H1 (cell line): Measurements from ENCODE around the gene ZYX. TPM values are rescaled to one million over a fixed set of nuclear protein-coding genes. Genes with fewer than 3 reads are reported as not detected.

Source experiments
- CTCF ChIA-PET: fragments of 300-600 bp; sonication (Branson Sonifier 250); formaldehyde crosslinking; loops from one replicate; lab custom pipeline; 2021; ENCODE audit not compliant: partially characterized antibody; lab: Charles Lee
- POLR2A ChIA-PET: fragments of 300-600 bp; sonication (Branson Sonifier 250); formaldehyde crosslinking; loops from one replicate; lab custom pipeline; 2021; ENCODE audit warnings: inconsistent platforms; ENCODE audit not compliant: partially characterized antibody; lab: Charles Lee
- DNase-seq, 2 experiments: peaks; one replicate each; pipeline versions ENCODE4 v3.0.0 to v3.0.0-alpha.2; 2010 to 2022; ENCODE audit warnings: low spot score in 2 of 2, low read depth in 1 of 2, mixed read lengths in 1 of 2
- FAIRE-seq: peaks from 2 replicates; lab custom pipeline; 2011; peaks lifted over from hg19 to GRCh38; lab: Jason Lieb, UNC
- H2AFZ ChIP-seq: 2 replicates; pipeline ENCODE4 v1.8.1; 2012; ENCODE audit warnings: low read length, inconsistent platforms
- H2AK5ac ChIP-seq: 2 replicates; pipeline ENCODE4 v1.6.1; 2013; ENCODE audit warnings: low read depth, low read length
- H2BK120ac ChIP-seq: replicated peaks from 2 replicates; pipeline ENCODE3; 2013; ENCODE audit warnings: low read depth, low read length, inconsistent platforms
- H2BK12ac ChIP-seq: 2 replicates; pipeline ENCODE4 v1.6.1; 2013; ENCODE audit warnings: low read depth, low read length
- H2BK15ac ChIP-seq: 2 replicates; pipeline ENCODE4 v1.6.1; 2013; ENCODE audit warnings: low read length
- H2BK20ac ChIP-seq: 2 replicates; pipeline ENCODE4 v1.6.1; 2013; ENCODE audit warnings: low read length
- H2BK5ac ChIP-seq: 2 replicates; pipeline ENCODE4 v1.6.1; 2013; ENCODE audit warnings: low read depth, low read length
- H3K14ac ChIP-seq: 2 replicates; pipeline ENCODE4 v1.6.1; 2013; ENCODE audit warnings: inconsistent platforms; ENCODE audit not compliant: insufficient read length
- H3K18ac ChIP-seq: 2 replicates; pipeline ENCODE4 v1.6.1; 2013; ENCODE audit warnings: low read length; ENCODE audit errors: extremely low read depth
- H3K23ac ChIP-seq: 2 replicates; pipeline ENCODE4 v1.6.1; 2013; ENCODE audit warnings: inconsistent platforms; ENCODE audit not compliant: insufficient read length
- H3K23me2 ChIP-seq: 2 replicates; pipeline ENCODE4 v1.6.1; 2013; ENCODE audit warnings: low read depth, low read length
- H3K27ac ChIP-seq: 2 replicates; pipeline ENCODE4 v1.6.1; 2011; ENCODE audit warnings: low read depth, low read length, inconsistent platforms
- H3K27me3 ChIP-seq, 4 experiments: replicated peaks in 1 of 4; 1 replicate in 1 of 4; 2 replicates in 3 of 4; pipeline versions ENCODE4 v1.6.1 to v1.8.1; 2011 to 2013; ENCODE audit warnings: low read length in 3 of 4, mild to moderate bottlenecking in 3 of 4, inconsistent platforms in 2 of 4, mixed read lengths in 2 of 4, moderate library complexity in 1 of 4; ENCODE audit not compliant: control insufficient read depth in 3 of 4, insufficient read depth in 3 of 4; ENCODE audit errors: extremely low read depth in 1 of 4
- H3K36me3 ChIP-seq, 4 experiments: 2 replicates each; pipeline versions ENCODE4 v1.6.1 to v1.8.1; 2011 to 2013; ENCODE audit warnings: mild to moderate bottlenecking in 4 of 4, low read length in 3 of 4, moderate library complexity in 2 of 4, control low read depth in 1 of 4, inconsistent platforms in 1 of 4; ENCODE audit not compliant: insufficient read depth in 4 of 4, control insufficient read depth in 2 of 4
- H3K4ac ChIP-seq: replicated peaks from 2 replicates; pipeline ENCODE3; 2013; ENCODE audit warnings: low read length, low read depth, mixed read lengths, inconsistent platforms; ENCODE audit not compliant: insufficient read length
- H3K4me1 ChIP-seq, 4 experiments: replicated peaks in 1 of 4; 1 replicate in 1 of 4; 2 replicates in 3 of 4; pipeline versions ENCODE4 v1.6.1 to v1.8.1; 2011 to 2013; ENCODE audit warnings: low read length in 3 of 4, inconsistent platforms in 2 of 4, mixed read lengths in 1 of 4; ENCODE audit not compliant: insufficient read depth in 4 of 4, control insufficient read depth in 3 of 4
- H3K4me2 ChIP-seq, 2 experiments: 2 replicates each; pipeline versions ENCODE4 v1.6.1 to v1.8.1; 2011 to 2013; ENCODE audit warnings: low read depth in 2 of 2, low read length in 2 of 2, control low read depth in 1 of 2, inconsistent platforms in 1 of 2, mild to moderate bottlenecking in 1 of 2; ENCODE audit not compliant: insufficient read depth in 1 of 2
- H3K4me3 ChIP-seq, 4 experiments: fragments of 200-600, 300-600 bp in 1 of 4; sonication (generic), shearing (Covaris generic), sonication (Bioruptor Twin) in 1 of 4; 2 replicates each; pipeline versions ENCODE4 v1.5.1 to v1.8.1; 2011 to 2016; ENCODE audit warnings: low read length in 4 of 4, low read depth in 3 of 4, control low read depth in 2 of 4, inconsistent platforms in 2 of 4, mild to moderate bottlenecking in 2 of 4, mixed read lengths in 1 of 4, moderate library complexity in 1 of 4; ENCODE audit not compliant: insufficient read depth in 2 of 4; ENCODE audit errors: extremely low read depth in 1 of 4
- H3K56ac ChIP-seq: replicated peaks from 2 replicates; pipeline ENCODE3; 2013; ENCODE audit warnings: low read depth, mild to moderate bottlenecking, mixed read lengths, low read length, inconsistent platforms; ENCODE audit not compliant: insufficient read length
- H3K79me1 ChIP-seq: 2 replicates; pipeline ENCODE4 v1.6.1; 2013; ENCODE audit warnings: low read depth, low read length, control low read depth
- H3K79me2 ChIP-seq, 2 experiments: 2 replicates each; pipeline versions ENCODE4 v1.6.1 to v1.8.1; 2012 to 2013; ENCODE audit warnings: low read length in 2 of 2, mild to moderate bottlenecking in 2 of 2, inconsistent platforms in 1 of 2; ENCODE audit not compliant: insufficient read depth in 2 of 2, control insufficient read depth in 1 of 2
- H3K9ac ChIP-seq, 4 experiments: replicated peaks in 1 of 4; 1 replicate in 1 of 4; 2 replicates in 3 of 4; pipeline versions ENCODE4 v1.6.1 to v1.8.1; 2011 to 2013; ENCODE audit warnings: low read depth in 3 of 4, low read length in 3 of 4, control low read depth in 2 of 4, mild to moderate bottlenecking in 2 of 4, moderate library complexity in 2 of 4, inconsistent platforms in 1 of 4; ENCODE audit errors: extremely low read depth in 1 of 4
- H3K9me3 ChIP-seq, 2 experiments: 2 replicates each; pipeline versions ENCODE4 v1.6.1 to v1.8.1; 2012 to 2013; ENCODE audit warnings: mild to moderate bottlenecking in 2 of 2, moderate library complexity in 2 of 2, control low read depth in 1 of 2, inconsistent platforms in 1 of 2, low read depth in 1 of 2, low read length in 1 of 2, mixed read lengths in 1 of 2; ENCODE audit not compliant: insufficient read depth in 2 of 2
- H4K20me1 ChIP-seq, 2 experiments: replicated peaks in 1 of 2; 2 replicates each; pipeline versions ENCODE3 to v1.8.1; 2011 to 2013; ENCODE audit warnings: inconsistent platforms in 2 of 2, low read length in 2 of 2, mild to moderate bottlenecking in 1 of 2; ENCODE audit not compliant: insufficient read depth in 2 of 2, control insufficient read depth in 1 of 2
- H4K5ac ChIP-seq: 2 replicates; pipeline ENCODE4 v1.6.1; 2013; ENCODE audit warnings: low read length, low read depth, mixed read lengths, inconsistent platforms; ENCODE audit not compliant: insufficient read length
- H4K8ac ChIP-seq: 2 replicates; pipeline ENCODE4 v1.8.0; 2013; ENCODE audit warnings: mild to moderate bottlenecking, moderate library complexity, low read length, inconsistent platforms; ENCODE audit not compliant: insufficient read depth; ENCODE audit errors: extremely low read depth
- H4K91ac ChIP-seq: replicated peaks from 2 replicates; pipeline ENCODE3; 2013; ENCODE audit warnings: low read length, mixed read lengths, inconsistent platforms; ENCODE audit not compliant: insufficient read length
- RNF2 ChIP-seq: fragments of 200-900, 300-1000 bp; sonication (generic); IDR thresholded peaks from 2 replicates; pipeline ENCODE4 v1.7.1; 2016; ENCODE audit warnings: borderline replicate concordance, low read depth, mild to moderate bottlenecking, antibody characterized with exemption, low read length; ENCODE audit not compliant: poor library complexity, severe bottlenecking; ENCODE audit errors: missing control alignments
- SIX5 ChIP-seq: IDR thresholded peaks from 2 replicates; pipeline ENCODE4 v1.6.1; 2011; ENCODE audit warnings: mild to moderate bottlenecking, low read depth, low read length
- SP2 ChIP-seq: IDR thresholded peaks from 2 replicates; pipeline ENCODE4 v1.6.1; 2012; ENCODE audit warnings: mild to moderate bottlenecking, low read length, inconsistent platforms
- TAF7 ChIP-seq: optimal IDR thresholded peaks from 2 replicates; pipeline ENCODE3; 2011; ENCODE audit warnings: low read depth, mild to moderate bottlenecking, inconsistent platforms, low read length, moderate library complexity, borderline replicate concordance
- WGBS, 2 experiments: shearing (Covaris generic) in 1 of 2; methylation state at CpG; one replicate each; pipeline versions ENCODE4 v1.1.6 to v1.1.7; 2013 to 2015; ENCODE audit warnings: low lambda C conversion rate in 2 of 2, mixed read lengths in 2 of 2, inconsistent platforms in 1 of 2, low coverage in 1 of 2, missing lambda C conversion rate in 1 of 2; ENCODE audit not compliant: insufficient replicate concordance in 2 of 2, insufficient coverage in 1 of 2, insufficient read length in 1 of 2; ENCODE audit errors: extremely low coverage in 1 of 2, missing lambda C conversion rate in 1 of 2; 5-methylcytosine and 5-hydroxymethylcytosine counted together
- polyA plus RNA-seq, 7 experiments: library from polyadenylated mRNA; depleted of rRNA in 3 of 7; stranded (reverse) in 5 of 7; unstranded in 2 of 7; fragments of >200 nt in 5 of 7; fragments of 200-250 nt in 2 of 7; gene quantifications; 1 replicate in 5 of 7; 2 replicates in 1 of 7; 4 replicates in 1 of 7; pipeline versions ENCODE4 v1.2.1 to v1.2.3, GENCODE V29; 2011 to 2013; ENCODE audit warnings: missing spikeins in 2 of 7, mixed read lengths in 2 of 7
- total RNA-seq: library from RNA; stranded (reverse); fragmentation: NEBNext Ultra II Directional; extraction: Animal tissue kit (Norgen Biotek cat#: 25700); gene quantifications from 2 replicates; pipeline ENCODE4 v1.2.1, GENCODE V29; 2021

ZYX gene
- total and polyA plus RNA-seq, 2 of the 8 experiments (the other 6 are each of a cell fraction or from before 2014, with no cell fraction given): 40.6 to 159 TPM

DNA sequence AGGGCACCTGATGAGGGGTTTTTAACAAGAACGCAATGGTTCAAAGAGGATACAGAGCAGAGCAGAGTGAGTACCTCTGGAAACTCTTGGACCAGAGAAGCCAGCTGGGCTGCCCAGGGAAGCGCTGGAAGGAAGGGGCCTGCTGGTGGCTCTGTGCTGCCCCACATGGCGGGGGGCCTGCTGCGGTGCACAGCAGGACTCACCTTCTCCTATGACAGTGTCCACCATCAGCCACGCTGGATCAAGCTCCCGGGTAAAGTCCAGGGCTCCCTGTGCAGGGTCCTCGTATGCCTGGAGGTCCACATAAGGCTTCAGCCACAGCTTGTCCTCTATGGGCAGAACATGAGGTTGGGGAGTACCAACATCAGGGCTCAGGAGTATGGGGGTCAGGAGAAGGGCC is 15.0 kb downstream of the ZYX start:
- Histone ChIP-seq H3K27me3 (no peaks in the 10 kb centered on the region), H3K4me2 (no peak overlapping the region), H3K4me3 (no peak overlapping the region), H2BK120ac (no peak overlapping the region), H3K23me2 (no peaks in the 10 kb centered on the region), H2BK12ac (no peak overlapping the region), H2BK20ac (no peak overlapping the region), H4K91ac (no peak overlapping the region), H3K18ac (no peak overlapping the region), H3K23ac (no peak overlapping the region), H3K4me1 (no peaks in the 10 kb centered on the region), H3K9me3 (no peaks in the 10 kb centered on the region), H2AFZ (no peak overlapping the region), H3K4ac (no peak overlapping the region), H4K8ac (peak overlapping the region; percentile 53; the same call in 1 of the 2 replicates), H4K20me1 (peaks cover 18 to 37% of the 10 kb centered on the region in 2 experiments), H3K9ac (no peak overlapping the region), H3K79me1 (peaks cover 2% of the 10 kb centered on the region; the same call in 1 of the 2 replicates), H3K14ac (no peak overlapping the region), H2BK5ac (no peak overlapping the region), H3K56ac (no peak overlapping the region), H2BK15ac (no peak overlapping the region), H3K79me2 (peaks cover 0 to 3% of the 10 kb centered on the region in 2 experiments; a peak in 2 of 4 replicates), H2AK5ac (no peak overlapping the region), H3K36me3 (peaks cover 49 to 93% (median 89%) of the 10 kb centered on the region in 4 experiments), H3K27ac (no peak overlapping the region), H4K5ac (no peak overlapping the region)
- no peak for DNase-seq
- FAIRE-seq: no peak
- ChIA-PET POLR2A (interaction anchor here (1.2 to 25.2 kb wide), 5 partner anchors 8 to 139 kb away, joined by 3 to 518 read pairs (median 7); partner anchors contain the start of genes EPHA1 and ZYX), CTCF (interaction anchor here (1.5 to 23.5 kb wide), 8 partner anchors 8 to 96 kb away, joined by 3 to 359 read pairs (median 14); partner anchors contain the start of genes EPHA1 and ZYX)
- TF ChIP-seq SIX5 (no peak), RNF2 (no peak), SP2 (no peak), TAF7 (no peak)
- 73% methylated on average over 7 of the region's 7 CpGs; no CpG with 5 or more reads in 1 of the 2 experiments for whole genome bisulfite sequencing, 2 experiments
